DOHH2 (cell line): Measurements from ENCODE around the gene SH3D19.

Experiments
- CTCF ChIP-seq: fragments of 200-600 bp; sonication (generic); IDR thresholded peaks from one replicate; pipeline ENCODE4 v1.5.1; 2014; ENCODE audit warnings: antibody characterized with exemption, mild to moderate bottlenecking, low read depth, low read length; ENCODE audit not compliant: poor library complexity, severe bottlenecking
- EZH2phosphoT487 ChIP-seq: fragments of 200-600 bp; sonication (generic); IDR thresholded peaks from 2 replicates; pipeline ENCODE4 v1.6.1; 2017; ENCODE audit warnings: borderline replicate concordance, mild to moderate bottlenecking, antibody characterized with exemption, low read length, moderate library complexity, mixed read lengths

- TF ChIP-seq CTCF (no peak), EZH2phosphoT487 (no peak)
These were observed 232.9 kb downstream of the SH3D19 start for GRCh38 chr4:151092488-151092887.
